IMR-90 (cell line): ENCODE data around the gene ZFP57. TPM values are rescaled to one million over a fixed set of nuclear protein-coding genes. Genes with fewer than 3 reads are reported as not detected.

Experiments used
- CHD1 ChIP-seq: IDR thresholded peaks from 2 replicates; pipeline ENCODE4 v1.6.1; 2012; ENCODE audit warnings: low read depth, low read length, improper control_type of control experiment
- NFE2L2 ChIP-seq: fragments of 150-350 bp; IDR thresholded peaks from 2 replicates; pipeline ENCODE4 v1.6.1; 2016; ENCODE audit warnings: low read depth, mild to moderate bottlenecking, low read length
- RFX5 ChIP-seq: IDR thresholded peaks from 2 replicates; pipeline ENCODE4 v1.8.0; 2012; ENCODE audit warnings: low read depth, mild to moderate bottlenecking, low read length, moderate library complexity
- microRNA-seq, 2 experiments: library from miRNA; stranded (forward) in 1 of 2; unstranded in 1 of 2; fragments of 10-50 nt in 1 of 2; fragments of <30 nt in 1 of 2; gene quantifications in 1 of 2; microRNA quantifications in 1 of 2; one replicate each; pipeline versions ENCODE3 to v1.1.0; 2013 to 2020; ENCODE audit not compliant: insufficient read depth in 1 of 2, insufficient read length in 1 of 2, unreplicated experiment in 1 of 2
- polyA plus RNA-seq, 3 experiments: library from polyadenylated mRNA; depleted of rRNA; stranded (reverse); fragments of >200 nt; gene quantifications; 2 replicates each; pipeline ENCODE4 v1.2.3, GENCODE V29; 2012; ENCODE audit warnings: low replicate concordance in 1 of 3
- small RNA-seq, 5 experiments: library from RNA; depleted of rRNA; stranded (forward); fragments of <200 nt; gene quantifications; one replicate each; pipeline ENCODE3, GENCODE V24; 2012
- total RNA-seq: library from RNA; depleted of rRNA; stranded (reverse); fragments of >200 nt; gene quantifications from 2 replicates; pipeline ENCODE4 v1.2.3, GENCODE V29; 2012; rRNA removed
- TF ChIP-seq, protein P1 (sequence below): fragments of 150-350 bp; IDR thresholded peaks from 2 replicates; pipeline ENCODE4 v1.6.1; 2017; ENCODE audit warnings: mild to moderate bottlenecking, antibody characterized with exemption, low read length, low read depth

ZFP57 gene
- total and polyA plus RNA-seq, 2 of the 4 experiments (the other 2 are of a cell fraction): not detected

- no peak for TF ChIP-seq RFX5
- TF ChIP-seq, protein P1, sequence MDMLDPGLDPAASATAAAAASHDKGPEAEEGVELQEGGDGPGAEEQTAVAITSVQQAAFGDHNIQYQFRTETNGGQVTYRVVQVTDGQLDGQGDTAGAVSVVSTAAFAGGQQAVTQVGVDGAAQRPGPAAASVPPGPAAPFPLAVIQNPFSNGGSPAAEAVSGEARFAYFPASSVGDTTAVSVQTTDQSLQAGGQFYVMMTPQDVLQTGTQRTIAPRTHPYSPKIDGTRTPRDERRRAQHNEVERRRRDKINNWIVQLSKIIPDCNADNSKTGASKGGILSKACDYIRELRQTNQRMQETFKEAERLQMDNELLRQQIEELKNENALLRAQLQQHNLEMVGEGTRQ: no peak
- no peak for TF ChIP-seq CHD1
- TF ChIP-seq NFE2L2: no peak
Observed at GRCh38 chr6:29624520-29624961, 56.4 kb downstream of the ZFP57 start (continued).

Small RNA genes lying within 50 kb of the gene (microRNA-seq; reads per million reads assigned to microRNA genes)
- not detected for gene SUMO2P1 (ENCODE audit: insufficient read depth, insufficient read length)

Small RNA genes lying within 50 kb of the gene (small RNA-seq; reads per million reads assigned to genes)
- 0 reads per million in 5 experiments for gene SUMO2P1

Other genes with a start within 250 kb of the ZFP57 start
- not detected in 2 replicates for gene OR10C1, start 241.8 kb downstream of the ZFP57 start, total RNA-seq
- not detected in 2 replicates for gene OR10C1, start 241.8 kb downstream of the ZFP57 start, polyA plus RNA-seq (2012; rRNA removed)
- gene OR11A1, start 224.1 kb downstream of the ZFP57 start, total RNA-seq: not detected in 2 replicates
- gene OR11A1, start 224.1 kb downstream of the ZFP57 start, polyA plus RNA-seq (2012; rRNA removed): not detected in 2 replicates
- gene OR2H1, start 224.0 kb downstream of the ZFP57 start, total RNA-seq: not detected in 2 replicates
- gene OR2H1, start 224.0 kb downstream of the ZFP57 start, polyA plus RNA-seq (2012; rRNA removed): not detected in 2 replicates
- not detected in 2 replicates for gene MAS1L, start 193.2 kb downstream of the ZFP57 start, total RNA-seq
- not detected in 2 replicates for gene MAS1L, start 193.2 kb downstream of the ZFP57 start, polyA plus RNA-seq (2012; rRNA removed)
- not detected in 2 replicates for gene UBD, start 121.4 kb downstream of the ZFP57 start, total RNA-seq
- gene UBD, start 121.4 kb downstream of the ZFP57 start, polyA plus RNA-seq (2012; rRNA removed): not detected in 2 replicates
- not detected in 2 replicates for gene OR2H2, start 96.0 kb downstream of the ZFP57 start, total RNA-seq
- gene OR2H2, start 96.0 kb downstream of the ZFP57 start, polyA plus RNA-seq (2012; rRNA removed): not detected in 2 replicates
- gene GABBR1, start 48.0 kb downstream of the ZFP57 start, total RNA-seq: 5.9 and 6.9 TPM in 2 replicates
- 25.6 and 31.5 TPM in 2 replicates for gene GABBR1, start 48.0 kb downstream of the ZFP57 start, polyA plus RNA-seq (2012; rRNA removed)
- gene MOG, start 24.1 kb downstream of the ZFP57 start, total RNA-seq: not detected in 2 replicates
- not detected in 2 replicates for gene MOG, start 24.1 kb downstream of the ZFP57 start, polyA plus RNA-seq (2012; rRNA removed)
- not detected in 2 replicates for gene HLA-F, start 42.3 kb upstream of the ZFP57 start, total RNA-seq
- gene HLA-F, start 42.3 kb upstream of the ZFP57 start, polyA plus RNA-seq (2012; rRNA removed): not detected in 2 replicates
- not detected in 2 replicates for gene HLA-G, start 146.7 kb upstream of the ZFP57 start, total RNA-seq
- not detected in 2 replicates for gene HLA-G, start 146.7 kb upstream of the ZFP57 start, polyA plus RNA-seq (2012; rRNA removed)